WERI-Rb-1 (cell line): ENCODE results near the gene ANO7.

ENCODE experiments used
- DNase-seq: peaks from one replicate; pipeline ENCODE4 v3.0.0-alpha.2; 2020
- H3K27ac ChIP-seq: fragments of 250-450 bp; sonication (Bioruptor Pico); 2 replicates; pipeline ENCODE4 v1.5.1; 2020; ENCODE audit warnings: mild to moderate bottlenecking, moderate library complexity
- H3K27me3 ChIP-seq: fragments of 250-450 bp; sonication (Bioruptor Pico); 2 replicates; pipeline ENCODE4 v1.5.1; 2021; ENCODE audit warnings: mild to moderate bottlenecking, low read depth, moderate library complexity; ENCODE audit not compliant: insufficient read depth, severe bottlenecking
- H3K36me3 ChIP-seq: fragments of 250-450 bp; sonication (Bioruptor Pico); 2 replicates; pipeline ENCODE4 v1.5.1; 2020; ENCODE audit warnings: mild to moderate bottlenecking, moderate library complexity
- H3K4me3 ChIP-seq: 2 replicates; pipeline ENCODE4 v1.5.1; 2011; ENCODE audit warnings: low read depth, mild to moderate bottlenecking, control low read depth, low read length
- H3K9me3 ChIP-seq: fragments of 250-450 bp; sonication (Bioruptor Pico); 2 replicates; pipeline ENCODE4 v1.5.1; 2021; ENCODE audit warnings: mild to moderate bottlenecking, moderate library complexity; ENCODE audit not compliant: severe bottlenecking
- TF ChIP-seq, protein P1 (sequence below): IDR thresholded peaks from 2 replicates; pipeline ENCODE4 v1.5.1; 2011; ENCODE audit warnings: low read depth, mild to moderate bottlenecking, control low read depth, inconsistent platforms, low read length

The ANO7 gene

DNA sequence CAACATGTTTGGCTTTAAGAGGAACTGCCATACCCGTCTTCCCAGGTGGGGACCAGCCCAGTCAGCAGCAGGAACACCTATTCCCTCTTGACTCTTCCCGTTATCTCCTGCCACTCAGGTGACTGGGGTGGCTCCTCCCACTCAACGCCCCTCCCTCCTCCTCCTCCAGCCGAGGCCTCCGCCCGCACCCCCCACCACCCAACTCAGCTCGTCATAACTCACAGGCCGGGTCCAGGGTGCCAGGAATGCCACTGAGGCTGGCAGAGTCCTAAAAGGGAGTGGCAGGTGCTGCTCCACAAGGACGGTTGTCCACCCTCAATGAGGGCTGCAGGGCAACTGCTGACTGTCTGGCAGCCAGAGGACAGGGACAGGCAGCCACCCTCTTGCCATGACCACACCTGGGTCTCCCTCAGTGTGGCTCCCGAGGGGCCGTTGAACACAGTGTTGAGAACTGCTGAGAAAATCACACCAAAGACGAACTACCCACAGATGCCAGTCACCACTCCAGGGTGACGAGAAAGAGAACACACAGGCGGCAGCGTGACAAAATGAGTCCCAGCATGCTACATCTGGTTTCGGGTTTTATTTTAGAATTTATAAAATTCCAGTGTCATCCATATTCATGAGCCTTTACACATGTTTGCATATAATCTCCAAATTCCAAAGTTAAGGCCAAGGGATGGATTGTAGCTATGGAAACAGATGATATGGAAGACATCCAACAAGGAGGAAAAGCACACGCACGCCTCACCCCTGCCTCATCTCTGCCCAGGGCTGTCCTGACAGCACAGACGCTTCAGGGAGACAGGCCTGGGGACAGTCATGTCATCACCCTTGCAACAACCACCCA lies 38.5 kb downstream of the ANO7 start:
- no peak for DNase-seq
- Histone ChIP-seq H3K27me3 (no peaks in the 10 kb centered on the region), H3K4me3 (no peak overlapping the region), H3K9me3 (no peaks in the 10 kb centered on the region), H3K36me3 (peaks cover 63% of the 10 kb centered on the region), H3K27ac (no peak overlapping the region)
- TF ChIP-seq, protein P1, sequence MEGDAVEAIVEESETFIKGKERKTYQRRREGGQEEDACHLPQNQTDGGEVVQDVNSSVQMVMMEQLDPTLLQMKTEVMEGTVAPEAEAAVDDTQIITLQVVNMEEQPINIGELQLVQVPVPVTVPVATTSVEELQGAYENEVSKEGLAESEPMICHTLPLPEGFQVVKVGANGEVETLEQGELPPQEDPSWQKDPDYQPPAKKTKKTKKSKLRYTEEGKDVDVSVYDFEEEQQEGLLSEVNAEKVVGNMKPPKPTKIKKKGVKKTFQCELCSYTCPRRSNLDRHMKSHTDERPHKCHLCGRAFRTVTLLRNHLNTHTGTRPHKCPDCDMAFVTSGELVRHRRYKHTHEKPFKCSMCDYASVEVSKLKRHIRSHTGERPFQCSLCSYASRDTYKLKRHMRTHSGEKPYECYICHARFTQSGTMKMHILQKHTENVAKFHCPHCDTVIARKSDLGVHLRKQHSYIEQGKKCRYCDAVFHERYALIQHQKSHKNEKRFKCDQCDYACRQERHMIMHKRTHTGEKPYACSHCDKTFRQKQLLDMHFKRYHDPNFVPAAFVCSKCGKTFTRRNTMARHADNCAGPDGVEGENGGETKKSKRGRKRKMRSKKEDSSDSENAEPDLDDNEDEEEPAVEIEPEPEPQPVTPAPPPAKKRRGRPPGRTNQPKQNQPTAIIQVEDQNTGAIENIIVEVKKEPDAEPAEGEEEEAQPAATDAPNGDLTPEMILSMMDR = no peak

DNA sequence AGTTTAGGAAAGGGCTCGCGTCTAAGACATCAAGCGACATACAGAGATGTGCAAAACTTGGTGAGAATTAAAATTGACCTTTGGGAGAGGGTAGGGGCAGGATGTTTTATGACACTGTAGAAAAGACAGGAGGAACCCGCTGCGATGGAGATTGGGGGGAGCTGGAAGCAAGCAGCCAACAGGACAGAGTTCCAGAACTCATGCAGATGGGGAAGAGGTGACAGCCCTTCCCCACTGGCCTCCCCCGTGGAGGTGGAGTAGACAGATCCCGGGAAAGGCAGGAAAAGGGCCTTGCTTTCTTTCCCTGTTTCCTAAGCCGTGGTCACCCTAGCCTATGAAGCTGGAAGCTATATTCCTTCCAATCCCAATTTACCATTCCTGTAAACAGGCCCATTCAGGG lies 39.1 kb downstream of the ANO7 start:
- Histone ChIP-seq H3K27me3 (no peaks in the 10 kb centered on the region), H3K9me3 (no peaks in the 10 kb centered on the region), H3K36me3 (peaks cover 70% of the 10 kb centered on the region), H3K27ac (no peak overlapping the region), H3K4me3 (no peak overlapping the region)
- TF ChIP-seq, protein P1 = no peak
- DNase-seq = no peak

DNA sequence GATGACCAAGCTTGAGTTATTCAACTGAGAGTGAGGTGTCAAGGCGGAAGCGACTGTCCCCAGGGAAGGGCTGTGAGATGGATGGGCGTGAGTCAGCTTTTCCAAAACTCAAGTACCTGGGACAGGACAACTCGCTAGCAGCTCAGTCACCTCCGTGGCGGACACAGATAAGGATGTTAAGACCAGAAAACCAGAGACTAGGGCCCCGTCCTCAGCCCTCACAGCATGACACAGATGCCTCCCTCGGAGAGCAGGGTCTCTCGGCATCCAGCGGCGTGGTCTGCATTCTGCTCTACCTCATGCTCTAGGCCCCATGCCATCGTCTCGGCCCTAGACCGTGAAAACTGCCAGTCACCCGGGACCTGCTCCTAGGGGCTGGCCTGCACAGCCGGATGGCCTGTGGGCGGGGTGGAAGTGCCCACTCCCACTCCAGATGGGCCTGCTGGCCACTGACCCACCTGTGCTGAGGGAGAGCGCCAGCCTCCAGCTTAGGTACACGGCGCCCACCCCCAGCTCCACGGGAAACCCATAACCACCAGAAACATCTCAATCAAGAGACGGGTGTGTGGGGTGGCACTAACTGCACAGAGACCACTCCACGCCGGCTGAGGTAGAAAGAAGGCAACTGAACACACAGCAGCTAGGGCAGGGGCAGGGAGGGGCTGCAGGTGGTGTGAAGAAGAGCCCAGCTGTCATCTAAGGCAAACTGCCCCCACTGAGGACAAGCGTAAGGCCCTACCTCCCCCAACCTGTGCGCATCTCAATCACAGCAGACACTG lies 39.8 kb downstream of the ANO7 start:
- no peak overlapping the region for H3K4me3 ChIP-seq
- TF ChIP-seq, protein P1 = no peak
- H3K36me3 ChIP-seq = peaks cover 71% of the 10 kb centered on the region
- H3K27me3 ChIP-seq = no peaks in the 10 kb centered on the region
- no peaks in the 10 kb centered on the region for H3K9me3 ChIP-seq
- H3K27ac ChIP-seq = no peak overlapping the region; the same call in 1 of the 2 replicates
- DNase-seq = no peak

DNA sequence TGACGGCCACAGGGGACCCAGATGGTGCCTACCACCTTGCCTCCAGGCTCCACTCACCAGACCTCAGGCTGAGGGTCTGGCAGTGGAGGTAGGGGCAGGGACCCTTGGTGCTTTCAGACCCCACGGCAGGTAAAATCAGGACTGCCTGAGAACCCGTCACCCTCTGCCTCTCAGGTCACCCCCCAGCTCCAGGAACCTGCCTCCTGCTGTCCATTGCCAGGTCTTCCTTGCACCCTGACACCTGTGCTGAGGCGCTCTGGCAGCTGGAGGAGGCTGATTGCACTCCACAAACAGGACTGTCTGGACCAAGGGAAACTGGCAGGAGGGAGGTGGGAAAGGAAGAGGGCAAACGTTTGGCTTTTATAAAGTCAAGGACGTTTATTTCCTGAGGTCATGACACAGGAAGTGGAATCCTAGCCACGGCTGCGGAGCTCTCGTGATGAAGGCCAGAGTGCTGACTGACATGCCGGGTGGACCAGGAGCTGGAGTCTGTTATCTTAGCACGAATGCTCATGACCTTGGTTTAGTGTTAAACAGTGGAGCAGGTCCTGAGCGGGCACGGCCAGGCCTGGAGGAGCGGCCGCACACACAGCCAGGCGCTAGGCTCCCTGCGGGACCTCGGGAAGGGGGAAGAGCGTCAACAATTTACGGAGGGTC lies 40.5 kb downstream of the ANO7 start:
- no peaks in the 10 kb centered on the region for H3K9me3 ChIP-seq
- TF ChIP-seq, protein P1 = no peak
- peaks cover 79% of the 10 kb centered on the region for H3K36me3 ChIP-seq
- no peak for DNase-seq
- no peak overlapping the region; the same call in 1 of the 2 replicates for H3K27ac ChIP-seq
- no peaks in the 10 kb centered on the region for H3K27me3 ChIP-seq
- H3K4me3 ChIP-seq = no peak overlapping the region

DNA sequence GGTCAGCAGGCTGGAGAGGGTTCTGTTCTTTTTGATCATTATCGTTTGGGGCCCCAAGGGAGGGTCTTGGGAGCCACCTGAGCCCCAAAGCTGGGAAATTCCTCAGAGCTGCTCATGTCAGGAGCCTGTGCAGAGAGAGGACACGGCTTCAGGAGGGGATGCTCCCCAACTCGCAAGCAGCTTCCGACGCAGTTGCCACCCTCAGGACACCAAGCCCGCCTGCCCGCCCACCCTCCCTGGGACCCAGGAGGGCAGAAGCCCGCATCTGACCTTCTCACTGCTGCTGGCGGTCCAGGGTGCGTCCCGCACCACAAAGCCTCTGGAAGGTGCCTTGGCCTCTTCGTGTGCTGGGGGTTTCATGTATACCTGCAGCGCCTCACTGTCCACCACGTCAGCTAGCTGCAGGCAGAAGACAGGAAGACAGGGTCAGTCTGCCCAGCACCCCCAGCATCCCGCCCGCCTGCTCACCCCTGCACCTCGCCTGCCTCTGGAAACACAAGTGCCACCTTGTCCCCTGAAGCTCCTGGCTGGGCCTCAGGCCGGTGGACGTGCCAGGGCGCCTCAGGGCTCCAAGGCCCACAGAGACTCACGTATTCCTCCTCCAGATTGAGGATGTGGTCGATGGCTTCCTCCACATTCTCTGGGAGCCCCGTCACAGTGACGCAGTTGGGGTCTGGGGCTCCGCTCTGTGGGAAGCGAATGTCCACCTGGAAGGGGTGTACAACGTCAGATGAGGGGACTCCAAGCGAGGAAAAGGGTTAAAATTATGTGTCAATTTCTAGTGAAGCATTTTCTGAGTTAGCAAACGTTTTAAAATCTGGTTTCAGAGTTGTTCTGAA lies 41.3 kb downstream of the ANO7 start:
- Histone ChIP-seq H3K9me3 (no peaks in the 10 kb centered on the region), H3K27me3 (no peaks in the 10 kb centered on the region), H3K4me3 (no peak overlapping the region), H3K27ac (no peak overlapping the region), H3K36me3 (peaks cover 87% of the 10 kb centered on the region)
- no peak for DNase-seq
- TF ChIP-seq, protein P1 = no peak
